Hindlimb muscle (tissue), 1 donor: ENCODE results near the gene DOC2B. TPM values are rescaled to one million over a fixed set of nuclear protein-coding genes. Genes with fewer than 3 reads are reported as not detected.

Experiments
- DNase-seq: peaks from one replicate; pipeline ENCODE4 v3.0.0-alpha.2; 2013
- polyA plus RNA-seq: library from polyadenylated mRNA; unstranded; fragments of 120-200 nt; gene quantifications from one replicate; pipeline ENCODE4 v1.2.1, GENCODE V29; 2013; ENCODE audit not compliant: insufficient read length

Gene DOC2B
- polyA plus RNA-seq, 1 donor = 3.6 TPM

DNA sequence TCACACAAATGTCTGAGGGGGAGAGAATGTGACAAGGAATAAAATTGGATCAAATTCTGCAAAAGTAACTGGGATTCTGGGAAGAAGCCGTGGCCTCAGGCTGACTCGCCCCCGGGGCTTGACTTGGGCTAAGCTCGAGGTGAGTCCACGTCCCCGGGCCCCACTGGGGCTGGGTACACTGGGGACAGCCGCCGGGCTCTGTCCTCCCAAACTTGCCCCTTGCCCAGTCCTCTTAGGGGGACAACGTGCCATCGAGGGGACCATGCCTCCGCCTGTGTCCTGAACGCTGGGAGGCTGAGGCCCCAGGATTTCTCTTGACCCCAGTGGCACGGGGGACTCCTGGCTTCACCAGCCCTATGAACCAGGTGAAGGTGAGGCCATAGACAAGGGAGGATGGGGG is 21.1 kb downstream of the DOC2B start:
- DNase-seq = no peak

DNA sequence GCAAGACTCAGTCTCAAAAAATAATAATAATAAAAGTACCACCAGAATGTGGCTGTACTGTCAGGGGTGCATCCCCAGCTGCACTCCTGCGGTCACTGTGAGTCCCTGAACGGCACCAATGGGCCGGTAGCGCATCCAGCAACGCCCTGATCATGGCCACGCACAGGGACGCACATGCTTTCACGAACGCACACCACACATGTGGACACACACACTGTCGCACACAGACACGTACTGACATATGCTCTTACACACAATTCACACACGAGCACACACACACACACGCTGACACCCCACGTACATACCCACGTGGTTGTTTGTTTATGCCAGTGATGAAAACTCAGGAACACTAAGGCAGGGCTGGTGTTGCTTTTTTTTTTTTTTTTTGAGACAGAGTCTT is 21.8 kb downstream of the DOC2B start:
- no peak for DNase-seq

DNA sequence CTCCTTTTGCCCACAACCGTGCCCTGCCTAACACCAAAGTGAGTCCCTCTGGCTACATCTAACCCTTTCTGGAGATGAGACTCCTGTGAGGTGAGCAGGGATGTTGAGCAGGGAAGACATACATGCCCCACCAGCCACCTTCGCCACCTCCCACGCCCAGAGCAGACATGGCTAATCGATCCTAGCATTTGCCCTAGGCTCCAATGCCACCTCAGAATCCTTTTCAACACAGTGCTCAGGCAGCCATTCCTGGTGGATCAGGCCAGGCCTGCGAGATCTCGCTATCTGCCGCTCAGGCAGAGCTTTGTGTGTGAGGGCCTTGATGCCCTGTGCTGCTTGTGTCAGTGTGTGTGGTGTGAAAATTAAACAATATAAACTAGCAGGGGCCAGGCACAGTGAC is 23.1 kb downstream of the DOC2B start:
- DNase-seq = no peak

DNA sequence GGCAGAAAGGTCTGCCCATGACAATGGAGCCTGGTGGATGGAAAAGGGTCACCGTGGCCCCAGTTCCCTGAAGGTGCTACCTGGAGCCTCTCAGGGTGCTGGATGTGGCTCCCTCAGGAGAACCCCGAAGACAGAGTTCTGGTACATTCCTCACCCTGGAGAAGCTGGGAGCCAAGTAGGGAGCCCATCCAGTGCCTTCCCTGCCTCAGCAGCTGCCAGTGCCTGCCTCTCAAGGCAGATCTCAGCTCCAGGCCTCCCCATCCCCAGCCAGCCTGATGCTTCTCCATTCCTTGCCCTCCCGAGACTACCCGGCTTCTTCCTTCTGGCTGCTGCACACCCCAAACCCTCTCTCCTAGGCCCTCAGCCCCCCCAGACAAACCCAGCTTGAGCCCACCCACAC is 23.5 kb downstream of the DOC2B start:
- no peak for DNase-seq

DNA sequence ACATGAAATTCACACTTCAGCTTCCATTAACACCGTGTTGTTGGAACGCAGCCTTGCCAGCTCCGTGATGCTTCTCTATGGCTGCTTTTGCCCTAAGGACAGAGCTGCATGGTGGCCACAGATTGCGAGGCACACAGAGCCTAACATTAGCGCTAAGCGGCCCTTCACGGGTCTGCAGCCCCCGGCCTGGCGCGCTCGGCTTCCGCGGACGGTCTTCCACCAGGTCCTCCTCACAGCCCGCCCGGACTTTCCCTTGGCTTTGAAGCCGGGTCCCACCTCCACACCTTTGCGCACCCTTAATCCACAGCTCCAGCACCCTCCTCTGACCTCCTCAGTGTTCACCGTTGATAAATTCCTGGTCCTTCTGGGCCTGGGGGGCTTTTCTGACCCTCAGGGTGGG is 24.5 kb downstream of the DOC2B start:
- DNase-seq = no peak

DNA sequence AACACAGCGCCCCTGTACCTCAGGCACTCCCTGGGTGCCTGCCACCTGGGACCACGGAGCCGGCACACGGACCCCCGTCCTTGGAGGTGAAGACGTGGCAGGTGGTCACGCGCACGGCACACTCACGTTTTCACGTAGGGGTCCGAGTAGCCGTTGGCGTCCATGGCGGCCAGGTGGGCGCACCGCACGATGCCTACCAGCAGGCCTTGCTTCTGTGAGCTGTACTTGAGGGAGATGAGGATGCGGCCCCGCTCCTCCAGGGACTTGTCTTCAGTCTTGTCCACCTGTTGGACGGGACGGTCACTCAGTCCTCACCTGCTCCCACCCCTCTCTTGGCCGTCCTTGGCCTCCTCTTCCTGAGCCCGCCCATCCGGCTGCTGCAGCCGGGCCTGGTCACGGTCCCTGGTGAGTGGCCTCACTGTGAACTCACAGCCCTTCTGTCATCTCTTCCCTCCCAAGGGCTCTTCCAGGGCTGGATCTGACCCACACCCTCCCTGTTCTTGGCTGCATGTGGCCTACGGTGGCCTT is 25.3 kb downstream of the DOC2B start:
- DNase-seq = no peak

DNA sequence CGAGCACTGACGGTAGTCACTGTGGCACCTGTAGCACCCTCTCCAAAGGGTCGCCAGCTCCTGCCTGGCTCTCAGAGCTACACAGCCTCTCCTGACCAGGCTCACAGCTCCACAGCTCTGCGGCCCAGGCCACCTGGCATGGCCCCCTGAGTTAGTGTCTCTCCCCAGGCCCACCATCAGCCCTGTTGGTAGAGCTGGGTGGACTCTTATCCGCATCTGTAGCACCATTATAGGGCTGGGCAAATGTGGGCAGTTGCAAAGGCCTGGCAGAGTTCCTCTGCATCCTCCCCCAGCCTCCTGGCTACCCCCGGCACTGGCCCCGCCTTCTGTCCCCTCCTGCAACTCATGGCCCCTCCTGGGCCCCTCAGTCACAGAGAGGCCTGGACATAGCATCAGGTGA is 25.9 kb downstream of the DOC2B start:
- no peak for DNase-seq

DNA sequence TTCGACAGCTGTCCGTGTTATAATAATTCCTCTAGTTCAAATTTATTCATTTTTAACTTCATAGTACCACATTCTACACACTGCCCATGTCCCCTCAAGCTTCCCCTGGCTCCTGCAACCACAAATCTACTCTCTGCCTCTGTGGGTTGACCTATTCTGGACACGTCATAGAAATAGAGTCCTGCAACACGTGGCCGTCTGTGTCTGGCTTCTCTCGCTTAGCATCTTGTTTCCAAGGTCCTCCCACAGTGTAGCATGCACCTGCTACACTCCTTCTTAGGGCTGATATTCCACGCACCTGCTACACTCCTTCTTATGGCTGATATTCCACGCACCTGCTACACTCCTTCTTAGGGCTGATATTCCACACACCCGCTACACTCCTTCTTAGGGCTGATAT is 27.6 kb downstream of the DOC2B start:
- no peak for DNase-seq

DNA sequence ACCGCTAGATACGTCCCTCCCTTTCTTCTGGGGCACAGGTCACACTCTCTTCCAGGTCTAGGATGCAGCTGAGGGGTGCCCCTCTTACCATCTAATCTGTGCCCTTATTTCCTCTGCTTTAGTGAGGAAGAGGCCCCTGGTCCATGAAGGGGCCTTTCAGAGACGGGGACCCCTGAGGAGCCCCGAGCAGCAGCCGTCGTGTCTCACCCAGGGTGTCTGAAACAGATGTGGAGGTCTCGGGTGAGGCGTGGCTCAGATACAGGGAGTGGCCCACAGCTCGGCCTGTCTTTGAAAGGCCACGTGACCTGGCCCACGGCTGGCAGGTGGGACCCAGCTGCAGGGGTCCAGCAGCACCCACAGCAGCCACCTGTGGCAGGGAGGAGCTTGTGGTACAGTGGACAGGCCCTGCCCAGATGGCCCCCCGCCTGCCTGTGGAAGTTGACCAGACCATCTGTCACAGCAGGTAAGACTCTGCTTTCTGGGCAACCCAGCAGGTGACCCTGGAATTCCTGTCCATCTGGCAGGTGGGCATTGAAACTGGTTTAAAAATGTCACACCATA is 28.5 kb downstream of the DOC2B start:
- DNase-seq = no peak

DNA sequence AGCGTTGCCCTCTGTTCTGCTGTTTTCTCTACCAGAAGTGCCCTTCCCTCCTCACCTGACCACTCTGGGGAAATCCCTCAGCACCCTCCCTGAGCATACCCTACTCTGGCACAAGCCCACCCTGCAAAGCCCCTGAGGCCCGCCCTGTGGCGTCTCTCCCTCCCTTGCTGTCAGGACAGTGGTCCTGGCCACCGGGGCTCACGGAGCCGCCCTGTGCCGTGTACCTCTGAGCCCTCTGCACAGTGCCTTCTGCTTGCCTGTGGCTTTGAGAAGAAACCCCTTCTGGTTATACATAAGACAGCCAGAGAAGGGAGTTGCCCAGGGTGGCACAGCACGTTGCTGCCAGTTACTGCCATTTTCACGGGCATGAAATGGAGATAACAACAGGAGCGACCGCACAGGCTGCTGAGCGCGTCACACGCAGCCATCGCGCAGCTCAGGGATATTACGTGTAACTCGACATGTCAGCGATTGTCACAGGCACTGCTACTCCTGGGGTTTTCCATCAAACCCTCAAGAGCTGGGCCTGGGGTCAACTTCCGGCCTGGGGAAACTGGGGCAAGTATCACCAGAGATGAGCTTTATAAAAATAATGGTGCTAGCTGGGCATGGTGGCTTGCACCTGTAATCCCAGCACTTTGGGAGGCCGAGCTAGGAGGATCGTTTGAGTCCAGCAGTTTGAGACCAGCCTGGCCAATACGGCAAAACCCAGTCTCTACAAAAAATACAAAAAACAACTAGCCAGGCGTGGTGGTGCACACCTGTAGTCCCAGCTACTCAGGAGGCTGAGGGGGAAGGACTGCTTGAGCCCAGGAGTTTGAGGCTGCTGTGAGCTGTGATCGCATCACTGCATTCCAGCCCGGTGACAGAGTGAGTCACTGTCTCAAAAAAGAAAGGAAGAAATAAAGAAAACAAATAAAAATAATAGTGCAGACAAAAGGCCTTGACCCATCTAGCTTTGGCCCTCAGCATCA is 29.3 kb downstream of the DOC2B start:
- no peak for DNase-seq

DNA sequence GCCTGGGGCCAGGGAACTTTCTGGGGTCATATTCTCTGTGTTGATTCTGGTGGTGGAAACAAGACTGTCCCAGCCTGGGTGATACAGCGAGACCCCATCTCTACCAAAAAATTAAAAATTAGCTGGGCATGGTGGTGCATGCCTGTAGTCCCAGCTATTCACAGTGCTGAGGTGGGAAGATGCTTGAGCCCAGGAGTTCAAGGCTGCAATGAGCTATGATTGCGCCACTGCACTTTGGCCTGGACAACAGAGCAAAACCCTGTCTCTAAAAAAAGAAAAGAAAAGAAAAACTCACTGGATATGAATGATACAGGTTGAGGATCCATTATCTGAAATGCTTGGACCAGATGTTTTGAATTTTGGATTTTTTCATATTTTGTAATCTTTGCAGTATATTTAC is 30.4 kb downstream of the DOC2B start:
- no peak for DNase-seq

DNA sequence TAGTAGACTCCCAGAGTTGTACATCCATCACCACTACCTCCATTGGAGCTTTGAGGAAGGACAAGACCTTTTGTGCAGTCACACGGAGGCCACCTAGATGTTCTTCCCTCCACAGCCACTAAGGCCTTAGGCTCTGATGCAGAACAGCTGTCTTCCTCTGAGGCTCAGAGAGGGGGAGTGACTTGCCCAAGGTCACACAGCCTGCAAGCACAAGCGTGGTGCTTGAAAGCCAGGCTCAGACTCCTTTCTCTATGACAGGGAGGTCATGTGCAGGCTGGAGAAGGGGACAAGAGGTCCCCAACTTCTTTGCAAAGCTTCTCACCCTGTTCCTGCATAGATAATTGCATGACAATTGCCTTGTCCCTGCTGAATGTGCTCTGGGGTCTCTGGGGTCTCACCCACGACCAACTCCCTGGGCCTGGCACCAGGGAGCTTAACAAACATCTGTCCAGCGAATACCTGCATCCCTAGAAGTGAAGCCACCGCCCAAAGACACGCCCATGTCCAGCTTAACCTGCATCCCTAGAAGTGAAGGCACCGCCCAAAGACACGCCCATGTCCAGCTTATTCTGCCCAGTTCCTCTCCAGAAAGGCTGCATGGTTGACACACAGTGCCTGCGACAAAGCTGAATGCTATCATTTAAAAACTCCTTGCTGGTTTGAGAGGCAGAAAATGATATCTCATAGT is 31.4 kb downstream of the DOC2B start:
- DNase-seq = no peak

DNA sequence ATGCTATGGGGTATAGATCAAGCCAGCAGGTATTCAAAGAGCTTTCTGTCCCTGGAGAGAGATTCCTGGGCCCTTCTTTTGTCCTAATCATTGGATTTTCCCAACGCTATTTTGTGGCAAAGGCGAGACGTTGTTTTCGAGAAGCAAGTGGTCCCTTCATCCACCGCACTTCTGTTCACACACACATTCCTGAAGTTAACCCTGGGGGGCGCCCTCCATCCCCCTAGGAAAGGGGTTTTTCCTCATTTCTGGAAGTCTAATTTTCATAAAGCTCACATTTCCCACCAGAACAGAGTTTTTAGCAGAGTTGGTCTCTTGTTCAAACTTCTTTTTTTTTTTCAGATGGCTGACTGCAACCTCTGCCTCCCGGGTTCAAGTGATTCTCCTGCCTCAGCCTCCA is 32.2 kb downstream of the DOC2B start:
- DNase-seq = no peak

DNA sequence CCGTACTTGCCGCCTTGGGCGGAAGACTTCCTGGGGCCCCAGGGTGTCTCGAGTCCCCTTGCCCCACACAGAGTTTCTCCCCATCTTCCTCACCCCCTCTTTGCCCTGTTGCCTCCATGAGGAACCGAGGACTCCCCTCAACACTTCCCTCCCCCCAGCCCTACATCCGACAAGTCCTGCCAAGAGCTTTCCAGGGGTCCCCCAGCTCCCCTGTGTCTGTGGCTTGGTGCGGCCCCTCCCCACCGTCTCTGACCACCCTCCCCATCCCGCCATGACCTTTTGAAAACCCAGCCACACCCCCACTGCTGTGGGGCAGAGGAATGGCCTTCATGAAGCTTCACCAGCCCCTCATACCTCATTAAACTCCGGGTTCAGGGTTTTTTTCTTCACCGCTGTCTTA is 32.7 kb downstream of the DOC2B start:
- no peak for DNase-seq

DNA sequence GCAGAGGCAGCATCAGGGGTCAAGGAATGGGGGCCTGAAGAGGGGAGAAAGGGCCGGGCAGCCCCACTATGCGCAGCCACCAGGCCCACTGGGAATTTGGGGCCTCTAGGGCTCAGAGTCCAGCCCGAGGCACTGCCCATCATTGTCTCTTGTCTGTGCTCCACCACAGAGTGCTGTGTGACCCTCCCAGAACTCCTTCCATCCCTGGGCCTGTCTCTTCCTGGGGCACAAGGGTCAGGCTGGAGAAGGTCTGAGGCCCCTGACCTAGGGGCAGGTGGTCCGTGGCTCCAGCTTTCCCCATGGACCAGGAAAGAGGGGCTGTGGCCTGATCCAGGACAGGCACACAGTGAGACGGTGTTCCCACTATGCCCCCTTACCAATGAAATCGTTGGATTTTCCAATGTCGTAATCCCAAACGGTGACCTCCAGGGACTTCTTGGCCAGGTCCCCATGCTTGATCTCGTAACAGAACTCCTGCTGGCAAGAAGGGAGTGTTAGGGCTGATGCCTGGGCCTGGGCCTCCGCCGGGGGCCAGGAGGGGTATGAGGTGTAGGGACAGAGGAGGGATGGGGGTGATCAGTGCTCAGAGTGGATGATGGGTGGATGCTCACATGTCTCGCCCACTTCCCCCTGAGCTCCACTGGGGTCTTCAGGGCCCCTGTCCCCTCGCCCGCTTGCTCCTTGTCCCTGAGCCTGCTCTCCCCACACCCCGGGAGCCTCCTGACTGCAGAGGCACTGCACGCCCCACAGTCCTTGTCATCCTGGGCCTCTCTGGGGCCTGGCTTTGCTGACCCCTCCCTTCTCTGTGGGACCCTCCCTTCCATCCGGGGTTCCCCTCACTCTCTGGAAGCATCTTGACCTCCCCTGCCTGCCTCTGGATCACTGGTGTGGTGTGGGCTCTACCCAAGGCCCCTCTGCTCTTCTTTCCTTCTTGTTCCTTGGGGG is 33.4 kb downstream of the DOC2B start:
- DNase-seq = no peak

DNA sequence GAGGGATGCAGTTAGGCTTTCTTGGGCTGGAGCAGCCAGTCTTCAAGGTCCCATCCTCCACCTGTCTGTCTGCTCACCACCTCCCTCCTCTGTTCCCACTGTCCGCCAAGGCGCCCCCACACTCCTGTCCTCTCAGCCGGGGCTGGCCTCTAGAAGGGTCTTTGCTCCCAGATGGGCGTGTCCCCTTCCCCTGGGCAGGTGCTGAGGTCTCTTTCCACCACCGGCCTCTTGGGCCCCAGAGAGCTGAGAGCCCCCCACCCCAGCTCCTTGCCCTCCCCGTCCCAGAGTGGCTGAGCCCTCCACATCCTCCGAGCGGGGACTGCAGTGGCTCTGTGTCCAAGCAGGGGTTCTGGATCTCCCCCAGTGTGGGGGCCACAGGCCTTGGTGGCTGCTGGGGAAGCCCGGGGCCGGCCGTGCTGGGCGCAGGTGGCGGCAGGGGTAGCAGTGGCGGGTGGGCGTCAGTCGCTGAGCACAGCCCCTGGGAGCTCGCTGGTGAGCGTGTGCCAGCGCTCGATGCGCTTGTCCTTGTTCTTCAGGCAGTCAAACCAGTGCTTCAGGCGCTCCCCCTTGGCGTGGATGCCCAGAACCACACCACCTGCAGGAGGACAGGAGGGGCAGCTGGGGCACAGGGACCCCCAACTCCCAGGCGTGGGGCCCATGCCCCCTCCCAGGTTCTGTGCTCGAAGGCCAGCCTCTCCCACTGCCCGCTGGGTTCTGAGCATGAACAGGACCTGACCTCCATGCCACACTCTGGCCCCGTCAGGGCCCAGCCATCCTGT is 34.3 kb downstream of the DOC2B start:
- DNase-seq = no peak

DNA sequence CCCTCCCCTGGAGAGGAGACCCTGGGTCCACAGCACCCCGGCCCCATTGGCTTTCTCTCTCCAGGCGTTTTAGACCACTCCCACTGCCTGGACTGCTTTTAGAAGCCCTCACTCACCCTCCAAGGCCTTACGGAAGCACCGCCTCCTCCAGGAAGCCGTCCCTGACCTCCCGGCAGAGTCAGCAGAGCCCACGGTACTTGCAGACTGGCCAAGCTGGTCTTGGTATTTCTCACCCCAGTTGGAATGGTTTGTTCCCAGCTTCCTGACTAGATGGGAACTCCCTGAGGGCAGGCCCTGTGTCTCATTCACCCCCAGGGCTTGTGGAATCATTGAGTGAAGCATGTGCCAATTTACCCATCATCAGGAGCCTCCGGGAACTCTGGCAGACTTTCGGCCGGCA is 34.9 kb downstream of the DOC2B start:
- DNase-seq = no peak

DNA sequence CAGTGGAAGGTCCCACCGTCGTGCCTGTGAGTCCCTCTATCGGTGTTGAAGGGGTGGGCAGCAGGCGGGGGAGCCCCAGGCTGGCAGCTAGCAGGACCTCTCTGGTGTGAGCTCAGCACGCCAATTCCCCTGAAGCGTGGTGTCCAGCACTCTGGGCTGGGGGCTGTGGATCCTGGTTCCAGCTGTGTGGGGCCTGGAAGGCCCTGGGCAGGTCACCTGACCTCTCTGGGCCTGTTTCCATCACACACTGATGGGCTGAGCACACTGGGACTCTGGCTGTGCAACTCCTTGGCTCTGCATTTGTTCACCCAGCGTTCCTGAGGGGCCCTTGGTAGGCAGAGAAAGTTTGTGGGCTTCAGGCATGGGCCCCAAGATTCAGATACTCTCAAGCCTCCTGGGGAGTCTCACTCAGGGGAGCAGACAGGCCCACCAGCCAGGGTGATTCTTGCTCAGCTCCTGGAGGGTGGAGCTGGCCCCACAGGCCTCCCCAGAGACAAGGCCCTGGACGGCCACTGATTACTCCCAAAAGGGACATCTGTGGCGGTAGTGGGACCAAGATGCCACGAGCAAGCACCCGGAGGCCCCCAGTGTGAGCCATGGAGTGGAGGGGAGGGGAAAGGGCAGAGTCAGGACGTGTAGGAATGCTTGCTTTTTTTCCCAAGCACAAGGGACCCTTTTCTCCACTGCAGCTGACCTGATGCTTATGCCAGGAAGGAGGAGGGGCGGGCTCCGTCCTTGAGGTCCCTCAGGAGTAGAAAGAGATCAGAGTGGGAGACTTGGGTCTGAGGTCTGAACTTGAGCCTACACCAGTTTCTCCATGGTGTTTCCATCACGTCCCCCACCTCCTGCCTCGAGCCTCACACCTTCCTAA is 35.5 kb downstream of the DOC2B start:
- no peak for DNase-seq

DNA sequence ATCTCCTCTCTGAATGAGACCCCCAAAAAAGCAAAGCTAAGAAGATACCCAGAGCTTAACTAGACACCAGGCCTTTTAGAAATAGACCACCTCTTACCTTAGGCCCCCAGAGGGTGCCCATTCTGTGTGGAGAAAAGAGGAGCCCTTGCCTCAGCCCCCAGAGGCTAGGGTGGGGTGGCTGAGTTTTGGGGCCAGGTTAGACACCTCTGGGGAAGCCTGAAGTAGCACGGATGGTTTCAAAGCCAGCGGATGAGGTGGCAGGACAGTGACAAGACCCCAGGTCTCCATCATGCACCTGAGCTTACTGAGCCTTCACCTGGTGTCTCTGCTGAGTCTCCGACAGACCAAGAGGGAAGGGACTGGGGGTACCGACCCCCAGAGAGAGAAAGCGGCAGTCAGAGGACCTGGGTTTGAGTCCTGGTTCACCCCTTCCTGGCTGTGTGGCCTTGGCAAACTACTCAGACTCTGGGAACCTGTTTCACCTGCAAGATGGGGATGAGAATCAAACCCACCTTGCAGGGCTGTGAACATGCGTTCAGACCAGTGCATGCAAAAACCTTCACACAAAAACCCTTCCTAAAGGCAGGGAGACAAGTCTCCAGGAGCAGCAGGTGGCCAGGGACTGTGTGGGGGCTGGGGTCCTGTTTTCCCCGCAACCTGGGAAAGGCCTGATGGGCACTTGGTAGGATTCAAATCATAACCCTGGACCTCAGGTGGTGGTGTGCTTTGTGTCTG is 36.3 kb downstream of the DOC2B start:
- no peak for DNase-seq
